Measurements from ENCODE around the gene SUMO4.

SUMO4 gene

DNA sequence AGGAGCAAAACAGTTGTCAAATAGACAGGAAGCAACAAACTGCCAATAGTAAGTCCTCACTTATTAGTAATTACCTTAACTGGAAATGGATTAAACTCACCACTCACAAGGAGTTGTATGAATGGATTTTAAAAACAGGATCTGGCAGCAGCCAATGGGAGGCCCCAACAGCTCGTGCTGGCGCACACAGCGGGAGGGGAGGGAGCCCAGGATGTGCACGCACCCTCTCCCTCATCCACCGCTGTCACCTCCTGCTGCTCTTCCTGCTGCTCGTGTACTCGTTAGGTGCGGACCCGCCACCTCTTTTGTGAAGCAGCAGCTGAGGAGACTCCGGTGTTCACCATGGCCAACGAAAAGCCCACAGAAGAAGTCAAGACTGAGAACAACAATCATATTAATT is at the start of gene SUMO4:
TSS of gene SUMO4 (plus strand) at position 213 of the 400 bp plus-strand sequence. CDS start at position 343, 130 bp downstream.
- DNase-seq (ENCODE audit: low spot score): no peak

DNA sequence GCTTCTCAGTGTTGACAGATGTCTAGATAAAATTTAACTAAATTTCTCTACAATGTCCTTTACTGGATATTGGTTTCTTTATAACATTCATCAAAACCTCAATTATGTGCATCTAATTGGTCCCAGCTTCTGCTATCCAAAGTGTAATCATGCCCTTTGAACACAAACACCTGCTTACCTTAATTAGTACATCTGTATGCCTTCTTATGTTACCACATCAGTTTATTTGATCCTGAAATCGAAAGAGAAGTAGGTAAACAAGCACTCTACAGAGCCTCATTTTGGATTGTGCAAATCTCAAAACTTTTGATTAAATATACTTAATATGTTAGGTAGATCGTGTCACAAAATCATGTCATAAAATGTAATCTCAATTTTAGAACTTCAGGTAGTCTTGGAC is 46.1 kb upstream of the SUMO4 start:
- DNase-seq (ENCODE audit: low spot score): no peak

DNA sequence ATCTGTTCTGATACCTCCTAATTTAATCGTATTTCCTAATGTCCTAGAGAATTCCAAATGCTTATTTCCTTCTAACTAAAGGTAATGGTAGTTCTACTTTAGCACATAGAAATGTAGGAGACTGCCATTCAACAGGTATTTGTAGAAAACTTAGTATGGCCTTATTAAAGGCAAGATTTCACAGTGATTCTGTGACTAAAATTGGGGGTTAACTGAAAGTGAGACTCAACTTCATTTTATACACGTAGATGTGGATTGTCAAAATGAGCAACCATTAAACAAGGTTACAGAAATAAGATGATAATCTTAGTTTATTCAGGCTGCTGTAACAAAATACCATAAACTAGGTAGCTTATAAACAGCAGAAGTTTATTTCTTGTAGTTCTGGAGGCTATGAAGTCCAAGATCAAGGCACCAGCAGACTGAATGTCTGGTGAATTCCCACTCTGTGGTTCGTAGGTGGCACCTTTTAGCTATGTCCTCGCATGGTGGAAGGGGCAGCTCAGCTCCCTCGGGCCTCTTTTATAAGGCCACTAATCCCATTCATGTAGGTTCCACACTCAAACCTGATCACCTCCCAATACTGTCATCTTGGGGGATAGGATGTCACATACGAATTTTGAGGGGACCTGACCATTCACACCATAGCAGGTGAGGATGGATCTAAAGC is 43.8 kb upstream of the SUMO4 start:
- DNase-seq (ENCODE audit: low spot score): no peak

DNA sequence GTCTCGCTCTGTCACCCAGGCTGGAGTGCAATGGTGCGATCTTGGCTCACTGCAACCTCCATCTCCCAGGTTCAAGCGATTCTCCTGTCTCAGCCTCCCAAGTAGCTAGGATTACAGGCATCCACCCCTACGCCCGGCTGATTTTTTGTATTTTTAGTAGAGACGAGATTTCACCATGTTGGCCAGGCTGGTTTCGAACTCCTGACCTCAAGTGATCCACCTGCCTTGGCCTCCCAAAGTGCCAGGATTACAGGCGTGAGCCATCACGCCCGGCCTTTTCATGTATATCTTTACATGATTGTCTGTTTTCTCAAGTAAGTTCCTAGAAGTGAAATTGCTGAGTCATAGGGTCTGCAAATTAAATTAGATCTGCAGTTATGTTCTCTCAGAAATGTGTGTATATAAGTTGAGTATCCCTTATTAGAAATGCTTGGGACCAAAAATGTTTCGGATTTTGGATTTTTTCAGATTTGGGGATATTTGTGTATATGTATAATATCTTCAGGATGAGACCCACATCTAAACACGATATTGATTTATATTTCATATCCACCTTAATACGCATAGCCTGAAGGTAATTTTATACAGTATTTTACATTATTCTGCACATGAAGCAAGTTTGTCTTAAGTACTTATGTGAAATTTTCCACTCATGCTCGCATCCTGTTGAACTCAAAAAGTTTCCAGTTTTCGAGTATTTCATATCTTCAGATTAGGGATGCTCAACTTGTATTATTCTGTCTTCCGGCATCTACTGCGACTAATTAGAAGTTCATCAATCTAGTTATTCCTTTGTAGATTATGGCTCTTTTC is 42.1 kb upstream of the SUMO4 start:
- DNase-seq (ENCODE audit: low spot score): no peak

DNA sequence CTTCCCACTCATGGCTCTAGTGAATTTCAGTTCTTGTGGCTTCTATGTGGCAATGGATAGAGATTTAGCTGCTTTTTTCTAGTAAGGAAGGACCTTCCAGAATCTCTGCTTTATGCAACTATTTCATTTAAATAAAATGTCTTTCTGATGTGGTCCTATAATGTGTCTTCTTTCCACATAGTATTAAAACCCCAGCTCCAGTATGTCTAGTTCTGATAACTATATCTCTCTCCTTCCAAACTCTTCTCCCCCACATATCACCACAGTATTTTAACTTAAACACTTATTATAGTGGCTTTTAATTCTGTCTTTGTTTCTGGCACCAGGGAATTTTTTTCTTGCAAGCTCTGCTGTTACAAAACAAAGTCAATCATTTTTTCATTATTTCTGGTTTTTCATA is 40.6 kb upstream of the SUMO4 start:
- no peak for DNase-seq (ENCODE audit: low spot score)

DNA sequence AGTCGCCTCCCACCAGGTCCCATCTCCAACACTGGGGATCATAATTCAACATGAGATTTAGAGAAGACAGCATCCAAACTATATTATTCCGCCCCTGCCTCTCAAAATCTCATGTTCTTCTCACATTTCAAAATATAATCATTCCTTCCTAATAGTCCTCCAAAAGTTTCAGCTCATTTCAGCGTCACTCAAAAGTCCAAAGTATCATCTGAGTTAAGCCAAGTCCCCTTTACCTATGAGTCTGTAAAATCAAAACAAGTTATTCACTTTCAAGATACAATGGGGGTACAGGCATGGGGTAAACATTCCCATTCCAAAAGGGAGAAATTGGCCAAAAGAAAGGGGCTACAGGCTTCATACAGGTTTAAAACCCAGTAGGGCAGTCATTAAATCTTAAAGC is 39.5 kb upstream of the SUMO4 start:
- no peak for DNase-seq (ENCODE audit: low spot score)

DNA sequence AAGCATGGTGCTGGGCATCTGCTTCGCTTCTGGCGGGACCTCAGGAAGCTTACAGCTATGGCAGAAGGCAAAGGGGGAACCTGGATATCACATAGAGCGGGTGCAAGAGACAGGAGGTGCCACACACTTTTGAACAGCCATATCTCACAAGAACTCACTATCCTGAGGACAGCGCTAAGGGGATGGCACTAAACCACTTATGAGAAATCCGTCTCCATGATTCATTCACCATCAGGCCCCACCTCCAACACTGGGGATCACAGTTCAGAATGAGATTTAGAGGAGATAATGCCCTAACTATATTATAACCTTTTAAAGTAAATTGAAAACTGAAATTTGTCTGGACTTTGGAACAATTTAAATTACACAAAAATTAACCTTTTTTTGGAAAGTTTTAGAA is 37.8 kb upstream of the SUMO4 start:
- DNase-seq (ENCODE audit: low spot score): no peak

DNA sequence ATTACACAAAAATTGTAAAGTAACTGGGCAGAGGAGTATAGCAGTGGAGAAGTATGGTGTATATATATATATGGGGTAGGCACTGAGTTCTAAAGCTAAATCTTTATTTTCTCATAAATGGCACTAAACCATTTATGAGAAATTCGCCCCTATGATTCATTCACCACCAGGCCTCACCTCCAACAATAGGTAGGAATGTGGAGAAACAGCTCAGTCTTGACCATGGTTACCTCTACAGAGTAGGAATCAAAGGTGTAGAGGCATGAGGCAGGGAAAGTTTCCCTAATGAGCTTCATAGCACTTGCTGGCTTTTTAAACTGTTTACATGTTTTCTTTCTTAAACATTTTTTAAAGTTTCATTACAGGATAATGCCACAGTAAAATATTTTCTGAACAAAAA is 36.9 kb upstream of the SUMO4 start:
- DNase-seq (ENCODE audit: low spot score): no peak

DNA sequence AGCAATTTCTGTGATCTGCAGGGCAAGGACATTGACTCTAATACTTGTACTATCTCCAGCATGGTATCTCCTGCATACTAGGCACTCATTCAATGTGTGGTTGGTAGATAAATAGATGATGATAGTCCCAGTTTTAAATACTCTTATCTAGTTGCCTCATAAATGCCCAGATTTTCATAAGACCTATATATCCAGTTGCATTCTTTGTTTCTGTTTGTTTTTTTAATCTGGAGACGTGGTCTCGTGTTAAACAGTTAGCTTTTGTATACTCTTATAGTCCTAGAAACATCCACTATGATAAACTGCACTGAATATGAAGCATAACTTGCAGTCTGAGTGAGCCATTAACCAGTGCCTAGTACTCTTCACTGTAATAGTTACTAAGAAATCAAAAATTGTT is 35.5 kb upstream of the SUMO4 start:
- no peak for DNase-seq (ENCODE audit: low spot score)

DNA sequence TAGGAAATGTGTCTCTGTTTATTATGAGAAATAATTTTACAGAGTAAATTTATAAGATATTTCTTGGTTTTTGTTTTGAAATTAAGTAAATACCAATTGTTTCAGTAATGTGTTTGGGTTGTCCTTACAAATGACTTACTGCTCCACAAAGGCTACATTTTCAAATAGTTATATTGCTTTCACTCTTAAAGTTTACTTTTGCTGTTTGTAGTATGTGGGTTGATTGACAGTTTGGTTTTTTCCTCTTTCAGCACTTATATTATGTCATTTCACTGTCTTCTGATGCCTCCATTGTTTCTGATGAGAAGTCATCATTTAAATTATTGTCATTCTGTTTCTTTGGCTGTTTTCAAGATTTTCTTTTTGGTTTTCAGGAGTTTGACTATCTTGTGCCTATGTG is 34.9 kb upstream of the SUMO4 start:
- no peak for DNase-seq (ENCODE audit: low spot score)

DNA sequence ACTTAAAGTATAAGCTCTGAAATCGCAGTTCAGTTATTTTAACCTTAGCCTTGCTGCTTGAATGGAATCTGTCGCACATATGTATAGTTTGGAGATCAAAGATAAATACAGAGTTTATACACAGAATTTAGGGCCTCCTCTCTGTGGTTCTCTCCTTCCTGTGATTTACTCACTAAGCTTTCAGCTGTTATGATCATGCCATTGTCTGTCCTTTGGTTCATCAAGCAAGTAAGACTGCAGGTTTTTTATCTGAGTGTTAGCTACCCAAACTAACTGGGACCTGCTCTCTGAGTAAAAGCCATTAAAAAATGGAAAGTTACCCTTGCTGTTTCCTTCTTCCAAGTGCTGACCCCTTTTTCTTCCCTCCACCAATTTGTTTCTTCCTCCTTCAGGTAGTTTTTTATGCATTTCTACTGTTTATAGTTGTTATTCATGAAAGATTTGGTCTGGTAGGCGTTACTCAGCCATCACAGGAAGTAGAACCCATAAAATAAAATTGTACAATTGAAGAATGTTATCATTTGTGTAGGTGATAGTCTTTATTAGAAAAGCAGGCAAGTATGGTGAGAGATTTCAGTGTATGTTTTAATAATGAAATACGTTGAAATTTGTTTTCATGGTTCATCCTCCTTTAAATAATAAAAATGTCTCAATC is 33.7 kb upstream of the SUMO4 start:
- no peak for DNase-seq (ENCODE audit: low spot score)

DNA sequence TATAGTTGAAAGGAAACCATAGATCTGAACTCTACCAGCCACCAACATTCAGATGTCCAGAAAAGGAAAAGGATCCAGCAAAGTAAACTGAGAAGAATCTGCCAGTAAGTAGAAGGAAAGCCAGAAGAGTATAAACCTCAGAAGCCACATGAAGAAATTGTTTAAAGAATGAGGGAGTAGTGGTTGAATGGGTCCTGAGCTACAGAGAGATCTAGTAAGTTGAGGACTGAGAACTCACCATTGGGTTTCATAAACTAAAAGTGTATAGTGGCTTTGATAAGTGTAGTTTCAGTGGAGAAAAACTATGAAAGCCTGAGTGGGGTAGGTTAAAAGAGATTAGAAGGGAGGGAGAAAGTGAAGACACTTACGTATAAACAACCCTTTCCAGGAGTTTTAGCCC is 32.0 kb upstream of the SUMO4 start:
- no peak for DNase-seq (ENCODE audit: low spot score)

DNA sequence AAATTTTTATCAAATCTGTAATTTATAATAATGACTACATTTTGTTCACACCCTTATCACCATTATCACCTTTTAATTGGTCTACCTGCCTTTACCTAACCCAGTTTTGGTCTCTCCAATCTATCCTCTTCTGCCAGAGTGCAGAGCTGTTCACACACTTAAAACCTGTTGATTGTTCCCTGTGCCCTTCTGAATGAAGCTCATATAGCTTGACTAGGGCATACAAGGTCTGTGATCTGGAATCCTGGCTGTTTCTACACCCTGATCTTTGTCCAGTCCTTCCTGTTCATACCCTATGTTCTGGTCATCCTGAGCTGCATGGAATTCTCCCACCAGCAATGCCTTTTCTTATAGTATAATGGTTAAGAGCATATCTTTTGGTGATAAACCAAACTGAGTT is 28.9 kb upstream of the SUMO4 start:
- DNase-seq (ENCODE audit: low spot score): no peak

DNA sequence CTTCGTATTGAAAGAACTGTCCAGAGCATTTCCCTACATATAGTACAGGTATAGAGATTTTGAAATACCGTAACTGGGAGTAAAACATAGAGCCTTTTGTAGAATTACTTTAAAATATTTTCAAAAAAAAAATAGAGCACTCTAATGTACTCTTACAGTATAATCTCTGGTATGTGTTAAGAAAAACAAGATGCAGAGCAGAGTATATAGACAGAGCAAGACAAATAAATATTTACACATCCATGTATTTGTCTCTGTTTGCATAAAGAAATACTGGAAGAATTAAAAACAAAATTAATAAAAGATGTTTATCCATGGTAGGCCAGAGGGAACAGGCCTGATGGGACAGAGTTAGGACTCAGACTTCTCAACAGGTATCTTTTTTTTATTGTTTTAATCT is 28.0 kb upstream of the SUMO4 start:
- DNase-seq (ENCODE audit: low spot score): no peak

DNA sequence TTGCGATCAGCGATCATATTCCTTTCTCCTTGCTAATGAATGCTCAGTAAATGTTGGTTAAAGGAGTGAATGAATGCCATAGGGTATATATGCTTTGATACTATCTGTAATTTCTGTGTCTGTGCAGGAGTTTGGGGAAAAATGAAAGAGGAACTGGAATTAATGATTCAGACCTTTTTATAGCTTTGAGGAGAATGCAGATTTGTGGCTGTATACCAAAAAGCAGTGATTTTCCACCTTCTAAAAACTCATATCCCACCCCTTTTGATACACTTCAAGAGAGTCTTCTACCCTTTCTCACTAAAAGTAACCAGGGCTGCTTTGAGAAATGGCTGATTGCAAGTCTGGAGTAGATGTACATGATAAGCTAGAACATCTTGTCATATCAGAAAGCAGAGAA is 26.6 kb upstream of the SUMO4 start:
- no peak for DNase-seq (ENCODE audit: low spot score)

DNA sequence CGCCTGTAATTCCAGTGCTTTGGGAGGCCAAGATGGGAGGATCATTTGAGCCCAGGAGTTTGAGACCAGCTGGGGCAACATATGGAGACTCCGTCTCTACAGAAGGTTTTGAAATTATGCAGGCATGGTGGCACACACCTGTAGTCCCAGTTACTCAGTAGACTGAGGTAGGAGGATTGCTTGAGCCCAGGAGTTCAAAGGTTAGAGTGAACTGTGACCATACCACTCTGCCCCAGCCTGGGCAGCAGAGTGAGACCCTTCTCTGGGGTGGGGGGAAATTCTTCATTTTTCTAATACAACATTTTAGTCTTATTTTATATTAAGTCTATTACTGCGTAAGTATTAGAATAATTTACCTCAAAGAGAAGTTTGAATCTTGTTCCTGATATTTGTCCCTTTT is 20.1 kb upstream of the SUMO4 start:
- DNase-seq (ENCODE audit: low spot score): no peak

DNA sequence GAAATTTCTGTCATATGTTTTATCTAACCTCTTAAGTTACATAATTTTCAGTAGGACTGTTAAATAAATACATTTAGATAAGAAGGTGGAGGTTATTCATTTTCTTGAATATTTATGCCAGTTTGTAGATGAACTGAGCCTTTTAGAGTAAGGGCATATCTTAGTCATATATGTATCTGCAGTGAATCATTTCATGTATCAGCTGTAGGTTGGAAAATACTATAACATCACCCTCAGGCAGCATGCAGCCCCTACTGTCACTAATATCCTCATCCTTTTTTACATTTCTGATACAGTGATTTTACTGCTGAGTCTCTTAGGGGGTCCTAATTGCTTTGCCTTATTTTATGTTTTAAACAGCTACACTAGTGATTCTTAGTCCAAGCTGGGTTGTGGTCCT is 19.5 kb upstream of the SUMO4 start:
- DNase-seq (ENCODE audit: low spot score): no peak

DNA sequence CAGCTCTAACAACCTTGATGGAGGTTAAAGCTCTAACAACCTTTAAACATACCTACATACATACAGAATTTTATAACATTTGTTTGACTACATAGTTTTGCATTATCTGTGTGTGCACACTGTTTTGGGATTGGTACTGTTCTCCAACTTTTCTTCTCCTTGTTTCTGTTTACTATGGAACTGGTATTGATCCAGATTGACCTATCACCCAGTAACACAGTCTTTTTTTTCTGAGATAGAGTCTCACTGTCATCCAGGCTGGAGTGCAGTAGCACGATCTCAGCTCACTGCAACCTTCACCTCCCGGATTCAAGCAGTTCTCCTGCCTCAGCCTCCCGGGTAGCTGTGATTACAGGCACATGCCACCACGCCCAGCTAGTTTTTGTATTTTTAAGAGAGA is 16.7 kb upstream of the SUMO4 start:
- no peak for DNase-seq (ENCODE audit: low spot score)

DNA sequence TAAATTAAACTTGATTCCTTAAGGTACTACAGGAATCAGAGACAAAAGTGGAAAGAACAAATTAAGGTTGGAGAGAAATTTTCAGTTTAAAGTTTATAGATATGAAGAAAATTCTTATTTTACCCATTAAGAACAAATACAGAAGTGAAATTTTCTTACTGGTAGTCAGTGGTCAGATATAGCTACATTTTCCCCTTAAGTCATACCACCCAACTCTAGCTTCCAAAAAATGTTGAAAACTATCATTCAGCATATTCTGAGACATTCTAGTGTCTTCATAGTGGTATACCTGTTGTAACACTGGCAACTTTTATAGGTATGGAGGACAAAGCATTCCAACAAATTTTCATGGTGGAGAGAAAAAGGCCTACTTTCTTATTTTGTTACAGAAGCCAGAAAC is 15.6 kb upstream of the SUMO4 start:
- DNase-seq (ENCODE audit: low spot score): no peak

DNA sequence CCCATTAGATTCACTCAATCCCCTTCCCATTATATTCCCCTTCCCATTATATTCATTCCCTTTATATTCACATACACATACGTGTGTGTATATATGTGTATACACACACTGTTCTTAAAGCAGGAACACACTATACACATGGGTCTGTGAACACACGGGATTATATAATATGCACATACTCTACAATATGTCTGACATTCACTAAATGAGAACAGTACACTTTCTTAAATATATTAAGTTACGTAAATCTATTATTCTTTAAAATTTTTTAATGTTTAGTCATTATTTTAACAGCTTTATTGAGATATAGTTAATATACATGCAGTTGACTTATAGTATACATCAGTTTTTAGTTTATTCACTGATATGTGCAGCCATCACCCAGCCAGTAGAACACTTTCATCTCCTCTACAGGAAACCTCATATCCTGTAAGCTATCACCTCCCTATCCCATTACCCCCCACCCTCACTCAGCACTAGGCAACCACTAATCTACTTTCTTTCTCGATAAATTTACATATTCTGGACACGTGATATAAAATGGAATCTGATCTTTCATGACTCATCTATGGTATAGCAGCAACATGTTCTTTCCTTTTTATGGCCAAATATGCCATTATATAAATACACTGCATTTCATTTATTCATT is 13.9 kb upstream of the SUMO4 start:
- DNase-seq (ENCODE audit: low spot score): no peak

DNA sequence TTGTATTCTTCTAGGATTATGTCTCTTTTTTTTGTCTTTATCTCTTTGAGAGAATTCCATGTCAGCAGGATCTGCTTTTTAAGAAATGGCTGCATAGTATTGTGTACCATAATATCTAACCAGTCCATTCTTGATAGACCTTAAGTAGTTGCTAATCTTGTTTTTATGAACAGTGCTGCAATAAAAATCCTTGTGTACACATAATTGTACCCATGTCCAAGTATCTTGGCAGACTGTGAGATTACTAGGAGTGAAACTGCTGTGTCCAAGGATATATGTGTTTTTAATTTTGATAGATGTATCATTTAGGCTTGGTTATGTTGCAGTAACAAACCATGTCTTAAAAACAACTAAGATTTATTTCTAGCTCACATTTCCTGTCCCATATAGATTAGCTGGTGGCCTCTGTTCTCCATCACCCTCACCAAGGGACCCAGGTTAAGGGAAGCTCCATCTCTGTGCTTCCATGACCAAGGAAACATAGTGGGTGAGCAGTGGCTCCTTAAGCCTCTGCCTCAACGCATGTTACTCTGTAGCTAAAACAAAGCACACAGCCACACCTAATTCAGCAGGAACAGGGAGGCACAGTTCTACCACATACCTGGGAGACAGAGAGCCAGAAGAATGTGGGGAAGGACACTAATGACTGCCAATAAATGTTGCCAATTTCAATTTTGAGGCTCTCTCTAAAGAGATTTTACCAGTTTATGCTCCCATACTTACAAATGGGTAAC is 12.1 kb upstream of the SUMO4 start:
- DNase-seq (ENCODE audit: low spot score): no peak

Measured in globus pallidus (tissue), 1 donor.